IPS-11a (cell line): ENCODE results near the gene CCR5.
"Not testable (repeated sequence)": the region's sequence is repeated elsewhere in the genome, so short reads cannot be mapped to it uniquely, and the experiment has no call there.

Source experiments
- H3K4me3 ChIP-seq: one replicate; pipeline ENCODE4 v1.5.1; 2013; ENCODE audit warnings: low read depth, low read length, control low read depth

The CCR5 gene

GRCh38 chr3:46370839-46371518 is at the start of gene CCR5:
CCR5 (plus strand) TSS chr3:46370946; CDS start chr3:46372903, 1,957 bp downstream.
- H3K4me3 ChIP-seq, result no peak within 1 kb of the TSS

DNA sequence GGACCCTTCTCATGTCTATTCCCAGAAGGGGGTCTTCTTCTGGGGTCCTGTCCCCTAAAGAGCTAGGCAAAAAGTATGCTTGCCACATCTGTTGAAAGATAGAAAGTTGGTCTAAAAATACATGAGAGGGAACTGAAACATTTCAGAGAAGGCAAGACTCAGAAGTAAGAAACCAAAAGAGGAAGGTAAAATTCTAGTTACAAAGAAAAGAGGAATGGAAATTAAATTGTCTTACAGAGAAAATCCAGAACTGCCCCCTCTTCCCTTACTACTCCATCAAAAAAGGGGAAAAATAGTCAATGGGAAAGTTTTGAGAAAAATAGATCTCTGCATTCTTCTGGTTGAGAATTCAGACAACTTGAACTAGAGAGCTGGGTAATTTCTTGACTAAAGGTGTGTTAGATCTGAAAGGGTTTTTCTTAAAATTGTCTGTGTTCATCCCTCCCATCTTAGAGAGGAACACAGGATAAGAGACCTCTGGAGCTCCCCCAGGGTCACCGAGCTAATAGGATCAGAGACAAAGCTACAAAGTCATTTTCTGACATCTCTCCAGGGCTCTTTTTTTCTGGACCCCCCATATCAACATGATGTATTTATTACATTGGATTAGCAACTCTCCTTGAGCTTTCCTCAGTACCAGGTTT is 49.2 kb upstream of the CCR5 start:
- no peak overlapping the region for H3K4me3 ChIP-seq

DNA sequence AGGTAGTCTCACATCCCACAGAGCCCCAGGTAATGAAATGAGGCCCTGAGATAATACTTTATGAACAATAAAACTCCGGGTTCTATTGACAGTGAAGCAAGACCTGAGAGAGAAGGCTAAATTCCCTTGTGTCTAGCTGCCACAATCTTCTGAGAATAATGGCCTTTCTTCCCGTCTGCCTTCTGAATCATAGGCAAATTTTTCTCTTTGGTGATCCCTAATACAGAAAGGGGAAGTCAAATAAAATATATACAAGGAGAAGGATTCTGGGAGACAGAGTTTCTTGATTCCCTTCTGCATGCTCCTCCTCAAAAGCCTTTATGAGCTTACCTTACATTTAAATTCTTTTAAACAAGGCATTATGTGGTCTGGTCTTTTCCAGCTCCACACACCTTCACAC is 46.7 kb upstream of the CCR5 start:
- H3K4me3 ChIP-seq, result no peak overlapping the region

- H3K4me3 ChIP-seq, result no peak overlapping the region
Observed at GRCh38 chr3:46325645-46326300, 45.0 kb upstream of the CCR5 start.

DNA sequence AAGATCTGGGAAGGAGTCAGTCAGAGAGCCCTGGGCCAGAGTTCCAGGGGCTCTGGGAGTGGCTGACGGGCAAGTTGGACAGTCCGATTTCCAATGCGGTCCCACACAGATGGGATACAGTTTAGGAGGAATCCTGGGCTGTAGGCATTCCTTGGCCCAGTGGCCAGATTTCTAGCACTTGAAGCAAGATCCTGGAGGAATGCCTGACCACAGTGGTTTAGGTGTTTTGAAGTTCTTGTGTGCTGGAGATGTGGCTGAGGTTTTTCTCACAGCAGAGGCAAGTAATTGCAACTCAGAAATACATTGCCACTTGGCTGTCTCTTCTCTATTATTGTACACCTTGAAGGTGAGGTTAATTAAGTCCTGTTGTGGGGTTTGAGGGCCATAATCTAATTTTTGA is 40.1 kb upstream of the CCR5 start:
- not testable (repeated sequence) for H3K4me3 ChIP-seq

DNA sequence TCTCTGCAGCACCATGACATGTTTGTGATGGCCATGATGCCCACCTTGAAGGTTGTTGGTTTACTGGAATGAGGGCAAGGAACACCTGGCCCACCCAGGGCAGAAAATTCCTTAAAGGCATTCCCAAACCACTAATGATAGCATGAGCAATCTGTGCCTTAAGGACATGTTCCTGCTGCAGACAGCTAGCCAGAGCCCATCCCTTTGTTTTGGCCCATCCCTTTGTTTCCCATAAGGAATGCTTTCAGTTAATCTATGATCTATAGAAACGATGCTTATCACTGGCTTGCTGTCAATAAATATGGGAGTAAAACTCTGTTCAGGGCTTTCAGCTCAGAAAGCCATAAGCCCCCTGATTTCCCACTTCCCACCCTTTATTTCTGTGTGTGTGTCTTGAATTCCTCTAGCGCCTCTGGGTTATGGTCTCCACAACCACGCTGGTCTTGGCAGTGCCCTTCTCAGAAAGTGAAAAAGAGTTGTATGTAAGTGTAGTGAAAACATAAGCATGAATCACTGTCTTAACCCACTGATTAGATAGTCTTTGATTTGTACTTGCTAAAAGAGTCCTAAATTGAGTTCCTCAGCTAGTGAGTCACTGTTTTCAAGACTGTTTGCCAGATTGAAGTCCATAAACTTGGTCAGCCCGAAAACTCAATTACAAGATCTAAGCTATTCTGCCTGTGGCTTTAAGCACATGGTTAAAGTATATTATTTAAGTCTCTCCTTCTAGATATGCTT is 35.8 kb upstream of the CCR5 start:
- H3K4me3 ChIP-seq, result no peak overlapping the region

- no peak overlapping the region for H3K4me3 ChIP-seq
Observed at GRCh38 chr3:46335541-46335940, 35.2 kb upstream of the CCR5 start.

GRCh38 chr3:46337911-46338310 is 32.8 kb upstream of the CCR5 start:
- no peak overlapping the region for H3K4me3 ChIP-seq

DNA sequence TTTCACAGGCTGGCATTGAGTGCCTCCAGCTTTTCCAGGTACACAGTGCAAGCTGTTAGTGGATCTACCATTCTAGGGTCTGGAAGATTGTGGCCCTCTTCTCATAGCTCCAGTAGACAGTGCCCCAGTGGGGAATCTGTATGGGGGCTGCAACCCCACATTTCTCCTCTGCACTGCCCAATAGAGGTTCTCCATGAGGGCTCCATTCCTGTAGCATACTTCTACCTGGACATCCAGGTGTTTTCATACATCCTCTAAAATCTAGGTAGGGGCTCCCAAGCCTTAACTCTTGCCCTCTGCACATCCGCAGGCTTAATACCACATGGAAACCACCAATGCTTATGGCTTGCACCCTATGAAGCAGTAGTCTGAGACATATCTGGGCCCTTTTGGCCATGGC is 31.9 kb upstream of the CCR5 start:
- H3K4me3 ChIP-seq, result no peak overlapping the region

GRCh38 chr3:46344476-46344875 is 26.3 kb upstream of the CCR5 start:
- no peak overlapping the region for H3K4me3 ChIP-seq

DNA sequence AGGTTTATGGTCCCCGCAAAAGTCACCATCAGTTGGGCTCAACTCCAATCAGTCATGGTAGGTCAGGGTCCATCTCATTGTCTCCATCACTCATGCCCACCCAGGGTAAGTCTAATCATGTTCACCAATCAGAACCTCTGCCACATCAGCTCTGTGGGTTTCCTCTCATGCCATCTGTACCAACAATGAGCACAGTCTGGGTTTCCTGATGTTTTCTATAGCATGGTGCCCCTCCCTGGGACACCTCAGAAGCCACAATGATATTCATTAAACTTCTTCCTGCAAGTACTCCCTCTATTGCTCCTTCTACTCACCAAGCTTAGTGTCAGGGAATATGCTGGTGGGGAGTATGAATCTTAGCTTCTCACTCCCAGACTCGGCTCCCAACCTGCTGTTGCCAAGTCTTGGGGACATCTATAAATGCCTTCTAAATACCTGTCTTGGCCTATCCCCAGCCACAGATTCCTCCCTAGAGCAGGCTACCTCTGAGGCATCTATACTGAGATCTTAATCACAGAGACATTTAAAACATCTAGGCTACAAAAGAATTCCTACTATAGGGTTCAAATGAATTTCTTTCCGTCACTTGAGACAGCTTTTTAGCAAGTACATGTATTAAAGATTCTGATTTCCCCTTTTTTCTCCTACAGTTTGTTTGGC is 21.8 kb upstream of the CCR5 start:
- no peak overlapping the region for H3K4me3 ChIP-seq

- no peak overlapping the region for H3K4me3 ChIP-seq
Observed at GRCh38 chr3:46349484-46350261, 21.1 kb upstream of the CCR5 start.

- no peak overlapping the region for H3K4me3 ChIP-seq
Observed at GRCh38 chr3:46350262-46350565, 20.5 kb upstream of the CCR5 start.

DNA sequence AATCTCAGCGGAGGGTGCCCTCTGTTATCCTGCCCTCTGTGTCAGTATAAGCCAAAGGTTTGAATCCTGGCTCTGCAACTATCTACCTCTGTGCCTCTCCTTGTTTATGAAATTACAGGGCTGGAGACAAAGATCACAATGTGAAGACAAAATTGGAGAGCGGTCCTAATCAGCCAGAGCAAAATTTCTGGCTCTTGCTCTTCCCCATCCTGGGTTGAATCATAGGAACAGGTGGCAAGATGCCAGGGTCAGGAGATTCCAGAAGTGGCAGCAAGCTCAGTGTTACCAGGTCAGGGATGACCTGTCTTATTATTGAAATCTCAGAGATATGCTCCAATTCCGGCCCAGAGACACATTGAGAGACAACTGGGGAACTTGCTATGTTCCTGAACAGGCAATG is 19.1 kb upstream of the CCR5 start:
- no peak overlapping the region for H3K4me3 ChIP-seq

GRCh38 chr3:46353090-46353489 is 17.7 kb upstream of the CCR5 start:
- H3K4me3 ChIP-seq, result no peak overlapping the region

DNA sequence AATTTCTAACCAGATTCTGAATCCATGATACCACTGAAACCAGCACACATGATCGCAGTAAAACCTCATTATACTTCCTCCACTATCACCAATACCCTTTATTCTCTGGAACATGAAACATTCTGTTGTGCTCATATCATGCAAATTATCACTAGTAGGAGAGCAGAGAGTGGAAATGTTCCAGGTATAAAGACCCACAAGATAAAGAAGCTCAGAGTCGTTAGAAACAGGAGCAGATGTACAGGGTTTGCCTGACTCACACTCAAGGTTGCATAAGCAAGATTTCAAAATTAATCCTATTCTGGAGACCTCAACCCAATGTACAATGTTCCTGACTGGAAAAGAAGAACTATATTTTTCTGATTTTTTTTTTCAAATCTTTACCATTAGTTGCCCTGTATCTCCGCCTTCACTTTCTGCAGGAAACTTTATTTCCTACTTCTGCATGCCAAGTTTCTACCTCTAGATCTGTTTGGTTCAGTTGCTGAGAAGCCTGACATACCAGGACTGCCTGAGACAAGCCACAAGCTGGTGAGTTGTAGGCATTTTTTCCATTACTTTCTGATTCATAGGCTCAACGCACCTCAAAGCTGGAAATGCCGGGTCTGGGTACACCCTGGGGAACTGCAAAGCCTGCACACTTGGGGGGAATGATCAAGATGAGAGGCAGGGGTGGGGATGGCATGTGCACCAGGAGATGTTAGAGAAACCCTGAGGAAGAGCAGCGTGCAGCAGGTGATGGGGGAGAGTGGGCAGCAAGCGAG is 16.9 kb upstream of the CCR5 start, which contains the start of gene CCR2:
CCR2 (plus strand) TSS at position 465 of the 764 bp plus-strand sequence. CDS start 3,417 bp downstream, outside the sequence.
- no peak within 1 kb of the TSS for H3K4me3 ChIP-seq

DNA sequence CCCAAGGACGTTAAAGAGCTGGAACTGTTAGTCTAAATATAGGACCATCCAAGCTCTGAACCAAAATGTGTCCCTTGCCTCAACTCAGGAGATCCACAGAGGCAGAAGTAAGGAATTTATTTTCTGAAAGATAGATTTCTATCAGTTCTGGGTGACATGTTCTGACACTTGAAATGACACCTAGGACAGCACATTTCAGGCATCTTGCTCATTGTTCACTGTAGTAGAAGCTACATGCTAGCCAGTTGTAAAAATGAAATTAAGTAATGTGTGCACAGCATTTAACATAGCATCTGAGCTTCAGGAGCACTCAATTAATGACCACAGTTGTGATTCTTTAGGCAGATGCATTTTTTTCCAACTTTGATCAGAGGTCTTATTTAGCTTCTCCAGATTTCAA is 16.3 kb upstream of the CCR5 start:
- no peak overlapping the region for H3K4me3 ChIP-seq

DNA sequence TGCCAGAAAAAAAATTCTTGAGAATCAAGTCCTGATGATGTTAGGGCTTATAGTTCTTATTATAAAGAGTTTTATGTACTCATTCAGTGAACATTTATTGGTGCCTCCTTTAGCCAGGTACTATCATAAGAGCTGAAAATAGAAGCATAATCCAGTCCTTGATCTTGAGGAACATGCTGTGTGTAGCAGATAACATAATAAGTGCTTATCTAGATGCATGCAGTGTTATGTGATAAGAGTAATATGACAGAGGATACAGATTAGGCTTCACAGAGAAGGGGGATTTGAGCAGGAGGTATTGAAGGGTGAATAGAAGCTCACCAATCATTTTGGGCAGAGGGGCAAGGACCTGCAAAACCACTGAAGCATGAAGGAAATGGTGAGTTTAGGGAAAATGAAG is 15.8 kb upstream of the CCR5 start:
- no peak overlapping the region for H3K4me3 ChIP-seq

- no peak overlapping the region for H3K4me3 ChIP-seq
Observed at GRCh38 chr3:46356276-46356675, 14.5 kb upstream of the CCR5 start.

GRCh38 chr3:46356909-46357308 is 13.8 kb upstream of the CCR5 start:
- no peak overlapping the region for H3K4me3 ChIP-seq
